KOPT-K1 (cell line): ENCODE data around the gene GIPC3.

Source experiments
- H3K27ac ChIP-seq: fragments of 200-600 bp; sonication (generic); 2 replicates; pipeline ENCODE4 v1.5.1; 2016; ENCODE audit warnings: antibody characterized with exemption, mild to moderate bottlenecking, low read depth, low read length; ENCODE audit not compliant: poor library complexity, severe bottlenecking
- H3K36me3 ChIP-seq: fragments of 200-600 bp; sonication (generic); 2 replicates; pipeline ENCODE4 v1.5.1; 2017; ENCODE audit warnings: antibody characterized with exemption, mild to moderate bottlenecking, low read length, moderate library complexity; ENCODE audit not compliant: insufficient read depth
- H3K9me3 ChIP-seq: fragments of 200-600 bp; sonication (generic); 2 replicates; pipeline ENCODE4 v1.5.1; 2017; ENCODE audit warnings: antibody characterized with exemption, low read length, mild to moderate bottlenecking; ENCODE audit not compliant: insufficient read depth, poor library complexity, severe bottlenecking

GIPC3 gene

GRCh38 chr19:3545669-3546034 is 39.6 kb upstream of the GIPC3 start:
- Histone ChIP-seq H3K9me3 (no peaks in the 10 kb centered on the region), H3K27ac (no peak overlapping the region), H3K36me3 (peaks cover 45% of the 10 kb centered on the region)

- Histone ChIP-seq H3K36me3 (peaks cover 50% of the 10 kb centered on the region), H3K9me3 (no peaks in the 10 kb centered on the region), H3K27ac (no peak overlapping the region)
Observed at GRCh38 chr19:3546119-3546518, 39.2 kb upstream of the GIPC3 start.

GRCh38 chr19:3547301-3547731 is 38.0 kb upstream of the GIPC3 start:
- Histone ChIP-seq H3K36me3 (peaks cover 50% of the 10 kb centered on the region), H3K27ac (no peak overlapping the region), H3K9me3 (no peaks in the 10 kb centered on the region)

GRCh38 chr19:3547767-3548282 is 37.5 kb upstream of the GIPC3 start:
- H3K9me3 ChIP-seq, result no peaks in the 10 kb centered on the region
- H3K27ac ChIP-seq, result no peak overlapping the region
- peaks cover 50% of the 10 kb centered on the region for H3K36me3 ChIP-seq

GRCh38 chr19:3548606-3549005 is 36.7 kb upstream of the GIPC3 start:
- peaks cover 47% of the 10 kb centered on the region for H3K36me3 ChIP-seq

GRCh38 chr19:3549816-3550215 is 35.5 kb upstream of the GIPC3 start:
- H3K36me3 ChIP-seq, result peaks cover 35% of the 10 kb centered on the region
- H3K27ac ChIP-seq, result no peak overlapping the region
- no peaks in the 10 kb centered on the region for H3K9me3 ChIP-seq

More at GRCh38 chr19:3548606-3549005, 36.7 kb upstream of the GIPC3 start:
- Histone ChIP-seq H3K27ac (no peak overlapping the region), H3K9me3 (no peaks in the 10 kb centered on the region)

GRCh38 chr19:3550947-3551791 is 34.1 kb upstream of the GIPC3 start:
- Histone ChIP-seq H3K36me3 (peaks cover 24% of the 10 kb centered on the region; the same call in 1 of the 2 replicates), H3K9me3 (no peaks in the 10 kb centered on the region), H3K27ac (no peak overlapping the region)

- Histone ChIP-seq H3K9me3 (no peaks in the 10 kb centered on the region), H3K27ac (no peak overlapping the region), H3K36me3 (peaks cover 19% of the 10 kb centered on the region; the same call in 1 of the 2 replicates)
Observed at GRCh38 chr19:3551792-3552095, 33.5 kb upstream of the GIPC3 start.

- peaks cover 6% of the 10 kb centered on the region; the same call in 1 of the 2 replicates for H3K36me3 ChIP-seq
- H3K9me3 ChIP-seq, result no peaks in the 10 kb centered on the region
- H3K27ac ChIP-seq, result peak overlapping the region; percentile 56
Observed at GRCh38 chr19:3554254-3555083, 30.8 kb upstream of the GIPC3 start.

- no peak overlapping the region for H3K27ac ChIP-seq
- H3K9me3 ChIP-seq, result no peaks in the 10 kb centered on the region
- H3K36me3 ChIP-seq, result peaks cover 3% of the 10 kb centered on the region; the same call in 1 of the 2 replicates
Observed at GRCh38 chr19:3555653-3556422, 29.4 kb upstream of the GIPC3 start.

- Histone ChIP-seq H3K36me3 (no peaks in the 10 kb centered on the region), H3K9me3 (no peaks in the 10 kb centered on the region), H3K27ac (peak overlapping the region; percentile 46)
Observed at GRCh38 chr19:3556423-3556977, 28.8 kb upstream of the GIPC3 start.

GRCh38 chr19:3556978-3557460 is 28.3 kb upstream of the GIPC3 start:
- Histone ChIP-seq H3K27ac (peak overlapping the region; percentile 46), H3K36me3 (no peaks in the 10 kb centered on the region), H3K9me3 (no peaks in the 10 kb centered on the region)

GRCh38 chr19:3557461-3558248 is 27.6 kb upstream of the GIPC3 start, which contains the start of gene MFSD12:
Gene MFSD12 (minus strand): TSS chr19:3557586. CDS start chr19:3557403, 183 bp downstream.
- Histone ChIP-seq H3K36me3 (no peaks in the 10 kb centered on the region), H3K27ac (peak within 1 kb of the TSS; percentile 46), H3K9me3 (no peaks in the 10 kb centered on the region)
